Gastrocnemius medialis (tissue), 4 donors: ENCODE data around the gene ZNF503.

Experiments used
- POLR2A ChIP-seq, 2 donors: fragments of 450-650 bp; IDR thresholded peaks; one replicate each; pipeline ENCODE4 v1.6.1; 2017; ENCODE audit warnings: antibody characterized with exemption in 2 of 2, mild to moderate bottlenecking in 2 of 2, moderate library complexity in 2 of 2
- TF ChIP-seq, protein P1 (sequence below), 5 experiments: fragments of 450-650 bp in 3 of 5; fragments of 200-600 bp in 2 of 5; sonication (generic) in 2 of 5; IDR thresholded peaks in 4 of 5; conservative IDR thresholded peaks in 1 of 5; 1 replicate in 4 of 5; 2 replicates in 1 of 5; pipeline ENCODE4 v1.5.1; 2016 to 2019; ENCODE audit warnings: antibody characterized with exemption in 5 of 5, mild to moderate bottlenecking in 3 of 5, moderate library complexity in 3 of 5

GRCh38 chr10:75392271-75392670 is 9.3 kb downstream of the ZNF503 start:
- TF ChIP-seq, protein P1, sequence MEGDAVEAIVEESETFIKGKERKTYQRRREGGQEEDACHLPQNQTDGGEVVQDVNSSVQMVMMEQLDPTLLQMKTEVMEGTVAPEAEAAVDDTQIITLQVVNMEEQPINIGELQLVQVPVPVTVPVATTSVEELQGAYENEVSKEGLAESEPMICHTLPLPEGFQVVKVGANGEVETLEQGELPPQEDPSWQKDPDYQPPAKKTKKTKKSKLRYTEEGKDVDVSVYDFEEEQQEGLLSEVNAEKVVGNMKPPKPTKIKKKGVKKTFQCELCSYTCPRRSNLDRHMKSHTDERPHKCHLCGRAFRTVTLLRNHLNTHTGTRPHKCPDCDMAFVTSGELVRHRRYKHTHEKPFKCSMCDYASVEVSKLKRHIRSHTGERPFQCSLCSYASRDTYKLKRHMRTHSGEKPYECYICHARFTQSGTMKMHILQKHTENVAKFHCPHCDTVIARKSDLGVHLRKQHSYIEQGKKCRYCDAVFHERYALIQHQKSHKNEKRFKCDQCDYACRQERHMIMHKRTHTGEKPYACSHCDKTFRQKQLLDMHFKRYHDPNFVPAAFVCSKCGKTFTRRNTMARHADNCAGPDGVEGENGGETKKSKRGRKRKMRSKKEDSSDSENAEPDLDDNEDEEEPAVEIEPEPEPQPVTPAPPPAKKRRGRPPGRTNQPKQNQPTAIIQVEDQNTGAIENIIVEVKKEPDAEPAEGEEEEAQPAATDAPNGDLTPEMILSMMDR (IDR thresholded peaks at IDR 0.05 in 4 of 5, conservative IDR thresholded peaks at IDR 0.05 in 1 of 5) = no peak
- no peak for TF ChIP-seq POLR2A (IDR thresholded peaks at IDR 0.05)
